GM19467 (cell line): ENCODE results near the gene SRSF4.
"Not testable (repeated sequence)": the region's sequence is repeated elsewhere in the genome, so short reads cannot be mapped to it uniquely, and the experiment has no call there.

ENCODE experiments used
- ATAC-seq: cut with Tn5 transposase; IDR thresholded peaks from one replicate; pipeline ENCODE4 v1.9.1; 2021; ENCODE audit warnings: mild to moderate bottlenecking, moderate library complexity; ENCODE audit not compliant: unreplicated experiment

SRSF4 gene

DNA sequence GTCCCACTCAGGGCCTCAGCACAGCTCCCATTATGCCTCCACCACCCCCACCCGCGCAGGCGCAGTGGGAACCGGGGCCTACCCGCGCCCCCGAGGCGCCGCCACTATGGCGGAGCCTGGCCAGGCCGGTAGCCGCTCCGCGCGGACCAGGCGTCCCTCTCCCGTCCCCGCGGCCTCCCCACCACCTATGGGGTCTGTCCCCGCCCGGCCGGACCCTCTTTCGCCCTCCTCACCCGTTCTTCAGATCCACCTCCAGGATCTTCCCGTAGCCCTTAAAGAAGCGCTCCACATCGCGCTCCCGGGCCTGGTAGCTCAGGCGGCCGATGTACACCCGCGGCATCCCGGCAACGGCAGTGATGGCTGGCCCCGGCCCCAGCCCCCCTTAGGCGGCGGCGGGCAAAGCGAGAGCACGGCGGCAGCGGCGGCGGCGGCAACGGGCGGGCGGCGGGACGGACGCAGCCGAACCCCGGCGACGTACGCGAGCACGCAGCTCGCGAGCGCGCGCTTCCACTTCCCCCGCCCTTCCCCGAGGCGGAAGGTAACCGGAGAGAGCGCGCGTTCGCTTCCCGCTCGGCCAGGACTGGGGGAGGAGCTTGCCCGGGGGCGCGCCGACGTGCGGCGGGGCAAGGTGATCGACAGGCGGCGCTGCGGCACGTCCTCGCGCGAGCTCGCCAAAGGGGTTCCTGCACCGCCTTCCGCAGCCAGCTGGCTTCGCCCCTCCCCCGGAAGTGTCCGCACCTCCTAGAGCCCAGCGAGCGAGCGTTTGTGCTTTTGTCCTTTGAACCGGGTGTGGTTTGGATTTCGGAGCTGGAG lies at the start of gene SRSF4:
Gene SRSF4, minus strand, starts transcription at position 488 of the 813 bp plus-strand sequence. Its CDS starts 148 bp downstream, at position 340.
- peak; percentile 87 for ATAC-seq

DNA sequence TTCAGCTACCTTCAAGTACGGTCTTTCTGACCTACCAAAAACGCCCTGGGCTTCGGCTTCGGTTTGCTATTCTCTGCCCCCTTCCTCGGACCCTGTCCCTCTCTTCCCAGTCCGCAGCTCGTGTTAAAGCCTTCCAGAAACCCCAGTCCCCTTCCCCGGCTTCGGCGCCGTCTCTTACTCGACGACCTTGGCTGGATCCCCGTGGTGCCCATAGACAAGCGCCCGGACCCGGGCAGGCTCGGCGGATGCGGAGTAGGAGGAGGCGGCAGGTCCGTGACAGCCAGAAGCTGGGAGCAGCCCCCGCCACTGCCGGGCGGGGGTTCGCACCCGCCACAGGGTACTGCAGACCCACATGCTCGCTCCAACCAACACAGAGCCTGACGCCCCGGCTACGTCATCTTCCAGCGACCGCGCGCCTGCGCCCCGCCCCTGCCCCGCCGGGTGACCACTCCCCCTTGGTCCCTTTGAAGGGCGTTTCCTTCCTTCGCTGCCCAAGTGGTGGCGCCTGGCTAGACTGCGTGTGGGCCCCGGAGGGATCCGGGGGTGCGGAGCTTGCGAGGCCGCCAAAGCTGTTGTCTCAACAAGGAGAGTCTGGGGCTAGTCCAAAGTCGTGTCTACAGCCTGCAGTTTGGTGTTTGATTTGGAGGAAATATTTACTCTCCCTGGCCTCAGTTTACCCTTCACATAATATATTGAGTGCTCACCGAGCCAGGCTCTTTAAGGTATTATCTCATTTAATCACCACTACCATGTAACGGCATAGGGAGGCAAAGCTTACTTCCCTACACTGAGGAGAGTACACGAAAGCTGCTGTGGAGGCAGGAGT lies 49.1 kb upstream of the SRSF4 start, which contains the start of gene MECR:
Gene MECR, minus strand, starts transcription at position 382 of the 826 bp plus-strand sequence. Its CDS starts 28 bp downstream, at position 354.
- ATAC-seq = peak; percentile 84

DNA sequence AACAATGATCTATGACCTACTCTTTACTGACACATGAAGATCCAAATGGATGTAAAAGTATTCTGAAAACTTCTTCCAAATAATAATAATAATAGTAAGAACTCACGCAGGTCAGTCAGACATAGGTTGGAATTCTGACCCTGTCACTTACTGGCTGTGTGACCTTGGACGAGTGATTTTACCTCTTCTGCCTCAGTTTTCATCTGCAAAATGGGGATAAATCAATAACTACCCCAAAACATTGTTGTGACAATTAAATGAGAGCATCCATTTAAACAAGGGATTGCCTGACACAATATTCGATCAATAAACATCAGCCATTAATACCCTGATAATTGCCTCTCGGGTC lies 48.5 kb upstream of the SRSF4 start:
- ATAC-seq = no peak

DNA sequence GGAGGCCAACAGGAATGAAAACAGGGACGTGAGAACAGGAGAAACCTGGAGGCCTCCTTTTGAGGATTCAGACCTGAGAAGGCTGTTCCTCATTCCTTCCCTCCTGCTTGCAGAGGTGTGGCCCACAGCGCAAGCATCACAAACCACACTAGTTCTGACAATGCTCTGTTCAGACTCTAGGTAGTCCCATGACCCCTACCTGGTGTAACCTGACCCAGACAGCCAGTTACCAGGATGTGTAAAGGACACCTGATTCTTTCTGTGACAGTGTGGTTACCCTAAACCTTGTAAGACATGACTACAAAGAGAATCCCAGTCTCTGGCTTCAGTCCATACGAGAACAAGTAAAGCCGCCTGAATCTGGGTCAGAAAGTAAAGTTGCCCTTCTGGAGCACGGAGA lies 45.8 kb upstream of the SRSF4 start:
- ATAC-seq = no peak

DNA sequence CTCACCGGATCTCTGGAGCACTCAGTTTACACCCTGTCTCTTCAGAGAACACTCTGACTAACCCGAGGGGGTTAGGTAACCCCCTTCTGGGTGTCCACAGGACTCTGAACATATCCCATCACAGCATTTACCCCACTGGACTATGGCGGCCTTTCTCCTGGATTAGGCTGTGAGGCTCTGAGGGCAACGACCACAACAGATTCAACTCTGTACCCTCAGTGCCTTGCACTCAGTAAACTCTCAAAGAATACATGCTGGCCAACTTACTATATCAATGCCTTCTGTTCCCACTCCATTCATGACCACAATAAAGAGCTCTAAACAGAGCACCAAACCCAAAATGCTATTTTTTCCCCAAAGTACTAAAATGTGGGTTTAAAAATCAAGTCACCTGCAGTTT lies 43.7 kb upstream of the SRSF4 start:
- ATAC-seq = no peak

DNA sequence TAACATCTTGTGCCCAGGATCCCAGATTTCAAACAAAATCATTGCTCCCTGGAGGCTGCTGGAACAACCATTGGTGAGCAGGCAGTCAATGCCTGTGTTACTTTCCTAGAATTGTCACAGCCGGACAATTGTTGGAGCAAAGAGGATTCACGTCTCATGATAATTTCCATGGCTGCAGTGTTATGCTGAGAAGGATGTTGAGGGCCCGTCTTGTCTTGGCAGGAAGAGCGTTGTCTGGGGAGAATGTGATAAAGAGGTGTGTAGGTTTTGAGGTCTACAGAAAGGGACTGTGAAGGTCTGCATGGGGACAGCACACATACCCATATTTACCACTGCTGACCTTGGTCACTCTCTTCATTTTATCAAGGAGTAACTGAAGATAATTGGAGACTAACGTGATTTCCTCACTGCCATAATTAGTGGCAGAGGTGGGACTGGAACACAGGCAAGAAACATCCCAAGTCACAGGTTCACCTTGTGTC lies 42.7 kb upstream of the SRSF4 start:
- no peak for ATAC-seq

DNA sequence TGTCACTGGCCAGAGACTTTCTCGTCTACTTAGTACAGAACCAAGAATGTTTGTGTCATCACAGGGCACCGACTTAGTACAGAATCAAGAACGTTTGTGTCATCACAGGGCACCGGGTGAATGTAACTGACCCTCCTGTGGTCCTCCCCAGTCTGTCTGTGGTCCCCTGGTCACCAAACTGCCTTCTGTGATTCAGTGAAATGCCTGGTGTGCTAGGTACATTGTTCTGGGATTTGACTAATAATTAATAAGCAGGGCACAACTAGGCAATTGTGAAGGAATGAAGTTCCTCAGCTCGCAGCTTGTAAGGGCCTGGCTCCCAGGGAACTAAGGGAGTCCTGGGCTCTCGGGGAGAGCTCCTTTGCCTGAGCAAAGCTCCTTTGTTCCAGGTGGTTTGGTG lies 41.8 kb upstream of the SRSF4 start:
- ATAC-seq = no peak

DNA sequence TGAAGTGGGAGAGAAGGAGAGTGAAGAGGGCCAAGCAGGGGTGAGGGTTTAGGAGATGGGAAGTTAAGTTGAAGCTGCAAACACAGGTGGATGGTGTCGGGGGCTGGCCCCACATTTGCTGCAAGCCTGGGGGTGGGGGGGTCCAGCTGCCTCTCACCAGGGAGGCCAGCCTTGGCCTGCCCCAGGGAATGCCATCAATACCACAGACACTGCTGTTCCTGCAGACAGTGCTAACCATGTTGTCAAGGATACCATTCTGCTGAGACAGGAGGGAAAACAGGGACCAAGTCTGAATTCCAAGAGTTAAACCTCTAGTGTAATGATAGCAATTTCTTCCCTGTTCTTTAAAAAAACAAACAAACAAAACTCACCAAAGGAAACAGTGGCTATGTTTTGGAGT lies 41.0 kb upstream of the SRSF4 start:
- no peak for ATAC-seq

DNA sequence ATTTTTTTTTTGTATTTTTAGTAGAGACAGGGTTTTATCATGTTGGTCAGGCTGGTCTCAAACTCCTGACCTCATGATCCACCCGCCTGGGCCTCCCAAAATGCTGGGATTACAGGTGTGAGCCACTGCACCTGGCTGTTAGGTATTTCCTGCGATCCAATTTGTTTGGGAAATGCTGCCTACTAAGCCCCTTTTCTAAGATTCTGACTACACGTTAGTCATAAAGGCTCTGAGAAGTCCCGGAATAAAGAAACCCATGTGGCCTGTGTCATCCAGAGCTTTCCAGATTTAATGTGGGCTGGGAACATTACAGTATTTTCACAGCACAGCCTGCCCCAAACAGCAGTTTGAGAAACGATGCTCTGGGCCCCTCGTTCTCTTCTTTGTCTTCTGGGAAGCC lies 40.6 kb upstream of the SRSF4 start:
- ATAC-seq = not testable (repeated sequence)

DNA sequence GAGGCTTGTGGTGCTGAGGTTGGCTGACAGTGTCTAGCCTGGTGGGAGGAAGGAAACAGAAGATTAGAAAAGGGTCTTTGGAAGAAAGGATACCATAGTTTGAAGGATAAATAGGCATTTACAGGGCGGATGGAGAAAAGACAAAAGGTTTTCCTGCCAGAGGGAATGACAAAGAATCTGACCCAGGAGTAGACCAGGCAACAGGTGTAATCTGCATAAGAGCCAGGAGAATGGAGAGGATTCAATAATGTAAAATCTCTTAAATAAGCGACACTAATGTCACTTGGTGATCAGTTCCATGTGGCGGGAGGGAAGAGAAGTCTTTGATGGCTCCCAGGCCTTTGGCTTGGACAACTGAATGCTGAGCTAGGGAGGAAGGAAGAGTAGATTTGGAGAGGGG lies 39.6 kb upstream of the SRSF4 start:
- no peak for ATAC-seq

DNA sequence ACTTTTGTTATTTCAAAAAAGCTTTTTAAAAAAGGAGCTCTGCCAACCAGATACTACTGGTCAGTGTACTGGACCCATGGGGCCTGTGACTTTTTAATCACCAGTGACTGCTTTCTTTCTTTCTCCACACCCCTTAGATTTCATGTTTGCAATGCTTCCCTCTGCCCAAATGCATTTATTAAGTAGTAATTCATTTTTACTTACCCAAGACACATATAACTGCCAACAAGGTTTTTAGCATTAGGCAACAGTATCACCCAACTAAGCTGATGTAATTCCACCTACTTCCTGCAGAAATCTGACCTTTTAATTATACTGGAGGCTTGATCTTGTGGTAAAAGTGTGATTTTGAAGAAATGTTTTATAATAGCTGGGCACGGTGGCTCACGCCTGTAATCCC lies 36.5 kb upstream of the SRSF4 start:
- no peak for ATAC-seq

DNA sequence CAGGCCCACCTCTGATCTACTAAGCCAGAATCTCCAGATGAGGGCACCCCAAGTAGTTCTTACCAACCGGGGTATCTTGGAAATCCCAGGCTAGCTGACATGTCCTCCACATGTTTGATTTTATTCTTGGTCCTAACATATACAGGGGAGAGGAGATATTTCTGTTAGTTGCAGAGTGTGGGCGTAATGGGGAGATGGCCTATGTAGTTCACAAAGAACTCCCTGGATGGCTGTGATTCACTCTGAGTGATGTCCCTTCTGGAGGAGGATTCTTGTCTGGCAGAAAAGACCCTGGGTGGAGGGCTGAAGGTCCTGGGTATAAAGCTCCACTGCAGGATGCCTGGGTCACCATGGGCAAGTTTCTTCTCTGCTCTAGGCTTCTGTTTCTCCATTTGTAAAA lies 35.9 kb upstream of the SRSF4 start:
- ATAC-seq = no peak

DNA sequence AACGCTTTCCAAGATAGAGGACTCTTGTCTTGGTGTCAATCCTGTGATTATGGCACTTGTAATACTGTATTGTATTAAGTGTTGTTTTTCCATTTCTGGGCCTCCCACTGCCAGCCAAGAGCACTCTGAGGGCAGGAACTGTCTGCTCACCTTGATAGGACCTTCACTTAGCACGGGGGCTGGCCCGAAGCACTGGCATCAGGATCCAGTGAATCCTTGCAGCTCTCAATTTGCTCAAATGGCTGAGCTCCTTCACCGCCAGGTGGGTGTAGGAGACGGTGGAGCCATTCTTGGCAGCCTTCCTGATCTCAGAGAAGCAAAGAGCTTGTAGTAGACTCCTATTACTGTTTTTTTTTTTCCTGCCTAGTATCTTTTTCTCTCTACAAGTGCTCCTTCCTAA lies 31.4 kb upstream of the SRSF4 start:
- no peak for ATAC-seq

DNA sequence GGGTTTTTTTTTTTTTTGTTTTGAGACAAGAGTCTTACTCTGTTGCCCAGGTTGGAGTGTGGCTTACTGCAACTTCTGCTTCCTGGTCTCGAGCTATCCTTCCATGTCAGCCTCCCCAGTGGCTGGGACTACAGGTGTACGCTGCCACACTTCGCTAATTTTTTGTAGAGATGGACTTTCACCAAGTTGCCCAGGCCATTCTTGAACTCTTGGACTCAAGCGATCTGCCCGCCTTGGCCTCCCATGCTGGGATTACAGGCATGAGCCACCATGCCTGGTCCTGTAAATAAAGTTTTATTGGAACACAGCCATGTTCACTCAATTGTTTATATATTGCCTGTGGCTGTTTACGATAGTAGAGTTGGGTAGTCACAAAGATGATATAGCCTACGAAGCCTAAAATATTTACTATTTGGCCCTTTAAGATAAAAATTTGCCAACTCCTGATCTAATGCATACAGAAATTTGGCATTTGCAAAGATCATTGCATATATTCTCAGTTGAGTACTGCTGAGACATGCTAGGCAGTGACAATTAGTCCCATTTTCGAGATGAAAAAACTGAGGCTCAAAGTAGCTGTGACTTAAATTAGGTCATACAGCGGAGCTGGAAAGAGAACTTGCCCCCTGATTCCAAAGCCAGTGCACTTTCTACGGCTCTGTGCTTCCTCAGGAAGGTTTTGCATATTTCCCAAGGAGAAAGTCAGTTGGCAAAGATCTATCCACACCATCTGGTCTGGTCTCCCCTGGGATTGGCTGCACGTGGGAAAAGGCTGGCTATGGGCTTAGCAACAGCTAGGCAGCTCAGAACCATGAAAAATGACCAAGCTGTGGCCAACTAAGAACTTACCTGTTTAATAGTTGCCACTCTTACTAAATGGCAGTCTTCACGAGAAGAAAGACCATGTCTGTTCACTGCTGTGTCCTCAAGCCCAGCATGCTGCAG lies 29.7 kb upstream of the SRSF4 start:
- no peak for ATAC-seq

DNA sequence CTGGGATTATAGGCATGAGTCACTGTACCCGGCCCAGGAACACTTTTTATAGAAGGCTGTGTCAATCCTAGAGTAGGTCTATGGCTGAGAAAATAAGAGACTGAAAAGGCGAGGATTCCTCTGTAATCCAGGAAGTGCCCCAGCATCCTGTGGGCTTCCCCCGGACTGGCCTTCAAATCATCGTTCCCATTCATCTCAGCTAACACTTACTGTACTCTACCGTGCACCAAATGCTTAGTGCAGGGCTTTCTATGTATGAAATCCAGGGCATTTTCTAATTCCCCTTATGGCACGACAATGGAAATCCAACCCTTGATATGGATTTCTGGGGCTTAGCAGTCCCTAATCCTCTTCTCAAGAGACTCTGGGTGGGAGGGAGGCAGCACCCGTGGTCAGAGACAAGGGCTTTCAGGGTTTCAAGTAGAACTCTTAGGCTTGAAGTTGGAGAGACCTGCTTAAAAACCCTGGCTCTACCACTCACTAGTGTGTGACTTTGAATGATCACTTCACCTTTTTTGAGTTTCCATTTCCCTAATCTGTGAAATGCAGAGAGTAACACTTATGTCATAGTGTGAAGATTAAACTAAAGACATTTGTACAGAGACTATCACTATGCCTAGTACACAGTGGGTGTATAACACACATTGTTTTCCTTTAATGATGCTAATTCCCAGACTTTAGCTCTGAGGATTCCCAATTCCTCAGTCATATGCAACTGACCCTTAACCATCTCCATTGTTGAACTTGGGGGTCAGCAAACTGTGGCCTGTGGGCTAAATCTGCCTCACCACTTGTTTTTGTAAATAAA lies 28.8 kb upstream of the SRSF4 start:
- no peak for ATAC-seq

DNA sequence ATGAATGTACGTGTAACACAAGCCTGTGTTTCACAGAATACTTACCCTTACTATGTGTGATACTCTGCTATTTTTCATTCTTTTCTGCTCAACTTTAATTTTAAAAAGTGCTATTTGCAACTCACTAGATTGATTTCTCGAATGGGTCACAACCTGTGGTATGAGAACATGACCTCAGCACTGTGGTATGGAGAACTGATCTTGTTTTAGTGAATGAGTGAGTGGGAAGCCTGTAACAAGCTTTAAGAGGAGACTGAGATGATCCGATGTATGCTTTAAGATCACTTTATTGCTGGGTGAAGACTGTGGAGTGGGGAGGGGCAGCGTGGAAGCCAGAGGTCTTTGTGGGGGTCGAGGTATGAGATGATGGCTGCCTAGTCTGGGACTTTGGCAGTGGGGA lies 27.5 kb upstream of the SRSF4 start:
- no peak for ATAC-seq

DNA sequence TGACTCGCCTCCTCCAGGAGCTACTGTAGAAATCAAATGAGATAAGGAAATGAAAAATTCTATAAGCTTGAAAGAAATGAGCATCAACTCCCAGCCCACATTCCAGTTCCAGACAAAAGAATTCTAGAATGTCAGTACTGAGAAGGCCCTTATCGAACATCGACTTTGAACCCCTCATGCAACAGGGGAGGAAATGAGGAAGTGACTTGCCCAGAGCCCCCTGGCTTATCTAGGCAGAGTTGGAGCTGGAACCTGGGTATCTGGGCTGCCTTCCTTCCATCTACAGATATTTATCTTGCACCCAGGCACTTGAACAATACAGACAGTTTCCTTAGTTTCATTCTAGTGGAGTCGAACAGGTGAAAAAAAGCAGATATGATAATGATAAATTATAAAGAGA lies 26.7 kb upstream of the SRSF4 start:
- ATAC-seq = no peak

DNA sequence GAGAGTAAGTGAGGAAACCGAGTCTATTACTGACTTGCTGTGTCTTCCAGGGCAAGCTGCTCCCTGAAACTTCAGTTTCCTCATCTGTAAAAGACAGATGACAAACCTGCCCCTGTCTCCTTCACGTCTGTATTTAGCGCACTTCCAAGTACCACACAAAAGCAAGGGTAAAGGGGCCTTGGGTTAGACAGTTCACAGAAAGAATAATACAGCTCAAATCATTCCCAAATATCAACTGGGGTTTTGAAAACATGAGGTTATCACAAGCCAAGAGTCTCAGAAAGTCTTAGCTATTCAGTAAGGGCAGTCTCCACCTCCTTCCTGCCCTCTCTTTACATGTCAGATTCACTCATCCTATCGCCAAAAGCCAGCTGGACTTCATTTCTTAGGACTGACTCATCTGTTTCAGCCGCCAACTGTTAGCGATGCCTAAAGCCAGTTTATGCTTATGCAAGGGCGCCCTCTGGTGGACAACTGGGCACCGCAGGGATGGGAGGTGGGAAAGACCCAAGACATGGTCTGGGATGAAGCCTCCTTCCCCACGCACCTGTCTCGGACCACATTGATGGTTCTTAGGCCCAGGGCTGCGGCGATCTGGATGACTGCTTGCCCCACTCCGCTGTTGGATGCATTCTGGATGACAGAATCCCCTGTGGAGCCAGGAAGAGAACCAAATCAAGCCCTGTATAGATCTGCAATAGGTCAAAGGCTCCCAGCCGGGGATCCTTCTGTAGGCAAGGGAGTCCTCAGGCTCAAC lies 21.1 kb upstream of the SRSF4 start:
- peak; percentile 56 for ATAC-seq

DNA sequence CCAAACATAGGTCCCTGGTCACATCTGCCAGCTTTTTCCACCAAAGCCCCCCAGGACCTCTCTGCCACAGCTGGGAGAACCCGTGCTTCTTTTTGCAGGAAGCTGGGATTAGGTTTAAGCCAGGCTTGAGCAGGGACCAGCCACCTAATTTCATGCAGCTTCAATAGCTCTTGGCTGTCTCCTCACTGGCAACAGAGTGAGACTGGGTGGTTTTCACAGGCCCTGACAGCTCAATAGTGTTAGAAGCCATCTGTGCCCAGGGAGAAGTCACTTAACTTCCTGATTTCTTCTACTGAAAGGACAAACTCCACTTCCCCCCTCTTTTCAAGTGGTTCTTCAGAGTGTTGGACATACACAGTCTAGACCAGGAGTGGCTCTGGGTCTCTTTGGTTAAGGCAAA lies 20.4 kb upstream of the SRSF4 start:
- no peak for ATAC-seq
